NCI-H1105 treated with DMSO at 0.1 percent for 48 hours (cell line): Measurements from ENCODE around the gene STRN4.

Experiments used
- DNase-seq: peaks from one replicate; lab custom pipeline; 2025; lab: John Stamatoyannopoulos, UW

Gene STRN4

GRCh38 chr19:46725036-46725820 is 21.0 kb downstream of the STRN4 start:
- DNase-seq, result no peak

GRCh38 chr19:46724468-46724867 is 21.8 kb downstream of the STRN4 start:
- DNase-seq, result no peak

DNA sequence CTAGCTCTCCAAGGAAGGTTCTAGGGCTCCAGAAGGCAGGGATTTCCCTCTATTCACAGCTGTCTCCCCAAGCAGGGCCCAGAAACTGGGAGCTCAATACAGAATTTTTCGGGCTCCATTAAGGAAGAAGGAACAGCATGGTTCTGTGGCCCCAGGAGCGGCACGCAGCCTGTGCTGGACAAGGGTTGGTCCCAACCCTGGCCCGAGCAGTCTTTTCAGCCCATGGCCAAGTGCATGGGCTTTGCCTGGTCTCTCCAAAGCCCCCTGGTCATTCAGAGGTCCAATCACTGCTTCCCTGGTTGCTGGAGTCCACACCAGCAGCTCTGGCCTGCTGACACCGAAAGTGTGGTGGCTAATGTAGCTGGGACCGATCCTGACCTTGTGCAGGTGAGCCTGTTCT is 22.8 kb downstream of the STRN4 start:
- DNase-seq, result no peak

DNA sequence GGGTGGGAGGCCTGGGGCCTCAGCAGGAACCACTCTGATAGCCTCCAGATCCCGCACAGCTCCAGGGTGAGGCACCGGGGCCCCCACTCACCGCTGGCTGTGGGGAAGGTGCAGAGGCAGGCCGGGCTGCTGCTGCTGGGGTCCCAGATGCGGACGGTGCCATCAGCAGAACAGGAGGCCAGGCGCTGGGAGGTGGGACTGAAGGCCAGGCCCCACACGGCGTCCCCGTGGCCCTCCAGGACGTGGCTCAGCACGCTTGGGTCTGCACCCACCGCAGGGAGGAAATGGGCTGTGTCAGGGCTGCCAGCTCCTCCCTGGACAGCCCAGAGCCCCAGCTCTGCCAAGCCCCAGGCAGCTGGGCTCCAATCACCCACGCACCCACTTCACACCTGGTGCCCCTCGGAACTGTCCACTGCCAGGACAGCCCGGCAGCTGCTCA is 23.2 kb downstream of the STRN4 start:
- DNase-seq, result no peak

DNA sequence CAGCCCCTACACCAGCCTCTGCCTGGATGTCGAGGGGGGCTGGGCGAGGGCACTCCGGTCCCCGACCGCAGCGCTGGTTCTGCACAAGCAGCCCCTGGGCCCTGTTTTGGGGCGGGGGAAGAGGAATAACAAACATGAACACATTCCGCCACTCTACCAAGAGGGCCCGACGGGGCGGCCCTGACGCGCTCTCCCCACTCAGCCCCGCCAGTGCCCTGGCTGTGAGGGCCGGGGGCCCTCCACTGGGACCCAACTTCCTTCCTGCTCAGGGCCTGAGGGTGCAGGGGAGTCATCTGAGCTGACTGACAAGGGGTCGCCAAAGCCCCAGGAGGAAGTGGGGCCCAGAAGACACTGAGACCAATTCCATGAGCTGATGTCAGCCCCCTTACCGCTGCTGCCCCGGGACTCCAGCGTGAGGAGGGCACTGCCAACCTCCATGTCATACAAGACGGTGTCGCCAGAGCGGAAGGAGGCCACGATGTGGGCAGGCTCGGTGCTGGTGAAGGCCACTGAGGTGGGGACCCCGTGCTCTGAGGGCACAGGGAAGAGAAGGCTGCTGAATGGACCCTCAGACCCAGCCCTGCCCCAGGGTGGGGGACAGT is 23.7 kb downstream of the STRN4 start:
- DNase-seq, result no peak

- DNase-seq, result no peak
Observed at GRCh38 chr19:46722004-46722380, 24.3 kb downstream of the STRN4 start.

DNA sequence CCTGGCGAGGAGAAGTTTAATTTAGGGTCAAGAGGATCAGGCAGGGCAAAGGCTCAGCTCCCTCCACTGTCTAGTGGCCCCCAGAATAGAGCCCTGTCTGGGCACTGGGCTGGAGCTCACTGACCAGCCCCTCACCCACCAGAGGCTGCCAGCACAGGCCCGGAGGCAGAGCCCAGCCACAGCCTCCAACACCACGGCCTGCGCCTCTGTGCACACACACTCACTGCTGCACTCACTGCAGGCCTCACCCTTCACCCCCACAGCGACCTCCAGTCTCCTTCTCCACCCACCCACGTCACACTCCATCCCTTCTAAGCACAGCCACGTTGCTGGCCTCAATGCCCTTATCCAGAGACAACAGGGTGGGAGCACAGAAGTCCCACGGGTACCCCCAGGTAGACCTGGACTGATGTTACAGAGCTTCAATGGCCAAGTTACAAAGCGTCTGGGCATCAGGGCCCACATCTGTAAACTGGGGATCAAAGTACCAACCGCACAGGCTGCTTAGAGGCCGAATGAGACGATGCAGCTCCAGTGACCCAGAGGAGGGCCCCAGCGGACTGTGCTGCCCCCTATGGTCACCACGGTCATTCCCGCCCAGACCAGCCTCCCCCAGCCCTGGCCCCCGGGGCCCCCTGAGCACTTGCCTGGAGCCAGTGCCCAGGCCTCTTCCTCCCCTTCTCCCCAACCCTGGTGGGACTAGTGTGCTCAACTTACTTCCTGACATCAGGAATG is 24.8 kb downstream of the STRN4 start:
- DNase-seq, result no peak

DNA sequence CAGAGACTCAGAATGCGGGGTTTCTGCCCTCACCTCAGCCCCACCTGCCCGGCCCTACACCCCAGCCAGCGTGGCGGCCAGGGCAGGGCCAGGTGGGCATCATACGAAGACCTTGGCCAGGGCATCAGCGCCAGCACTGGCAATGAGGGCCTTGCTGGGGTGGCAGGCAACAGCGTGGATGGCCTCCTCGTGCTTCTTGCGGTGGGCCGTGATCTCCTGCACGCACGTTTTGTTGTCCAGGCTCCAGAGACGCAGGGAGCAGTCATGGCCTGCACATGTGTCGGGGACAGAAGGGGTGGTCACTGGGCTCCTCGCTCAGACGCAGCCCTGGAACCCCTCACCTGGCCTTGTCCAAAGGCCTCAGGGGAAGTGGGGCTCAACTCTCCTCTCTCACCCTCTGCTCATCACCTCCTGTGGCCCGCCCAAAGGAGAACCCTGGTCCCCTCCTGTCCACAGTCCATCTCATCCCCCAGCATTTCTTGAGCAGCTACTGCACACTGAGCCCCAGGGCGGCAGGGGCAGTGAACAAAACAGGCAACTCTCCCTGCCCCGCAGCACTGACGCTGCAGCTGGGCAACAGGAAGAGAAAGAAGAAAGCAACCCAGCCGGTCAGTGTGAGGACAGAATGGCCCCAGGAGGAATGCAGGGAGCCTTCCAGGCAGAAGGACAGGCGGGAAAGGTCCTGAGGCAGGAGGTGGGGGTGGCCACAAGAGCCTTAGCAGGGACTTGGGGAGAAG is 25.6 kb downstream of the STRN4 start:
- no peak for DNase-seq

GRCh38 chr19:46719629-46720502 is 26.4 kb downstream of the STRN4 start:
- DNase-seq, result no peak

GRCh38 chr19:46718934-46719622 is 27.2 kb downstream of the STRN4 start:
- DNase-seq, result no peak

DNA sequence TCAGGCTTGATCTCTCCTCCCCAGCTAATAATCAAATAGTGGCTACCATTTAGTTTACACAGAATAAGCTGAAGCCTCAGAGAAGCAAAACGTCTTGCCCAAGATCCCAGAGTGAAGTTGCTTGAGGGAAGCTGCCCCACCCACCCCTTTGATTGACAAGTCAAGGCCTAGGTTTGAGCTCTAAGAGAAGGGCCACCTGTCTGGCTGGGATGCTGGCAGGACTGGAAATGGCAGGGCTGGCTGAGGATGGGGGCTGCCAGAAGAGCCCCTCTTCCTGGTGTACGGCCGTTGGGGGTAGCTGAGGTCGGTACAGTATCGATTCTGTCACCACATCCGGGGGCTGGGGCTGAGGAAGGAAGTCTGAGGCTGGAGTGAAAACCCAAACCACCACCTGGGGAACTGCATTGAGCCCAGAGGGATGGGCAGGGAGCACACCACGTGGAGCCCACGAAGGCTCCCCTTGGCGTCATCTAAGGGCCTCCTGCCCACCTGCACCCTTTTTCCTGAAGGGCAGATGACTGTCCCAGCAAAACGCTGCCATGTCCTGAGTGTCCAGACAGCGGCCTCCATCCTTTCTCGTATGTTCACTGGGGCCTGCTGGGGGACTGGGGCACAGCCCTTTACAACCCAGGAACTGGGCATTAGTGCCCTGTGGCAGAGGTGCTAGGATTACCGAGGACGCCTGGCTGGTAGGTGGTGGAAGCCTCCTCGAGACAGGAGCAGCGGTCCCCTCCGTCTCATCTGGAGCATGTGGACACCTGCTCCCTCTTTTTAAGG is 27.9 kb downstream of the STRN4 start:
- peak; percentile 11 for DNase-seq

DNA sequence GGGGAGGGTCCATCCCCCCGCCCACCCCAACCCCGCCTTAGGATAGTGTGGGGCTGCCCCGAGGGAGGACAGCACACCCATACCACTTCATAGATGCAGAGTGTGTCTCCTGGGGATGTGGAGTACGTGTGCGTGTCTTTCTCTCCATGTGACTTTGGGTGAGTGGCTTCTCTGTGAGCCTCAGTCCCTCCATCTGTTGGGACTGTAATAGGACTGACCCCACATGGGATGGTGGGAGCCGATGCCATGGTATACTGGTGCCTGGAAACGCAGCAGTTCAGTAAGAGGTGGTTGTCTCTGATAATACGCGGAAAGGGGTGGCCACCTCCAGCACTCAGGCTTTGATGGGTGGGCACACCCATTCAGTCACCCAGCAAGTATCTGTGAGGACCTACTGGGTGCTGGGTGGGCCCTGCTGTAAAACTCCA is 28.5 kb downstream of the STRN4 start:
- no peak for DNase-seq

DNA sequence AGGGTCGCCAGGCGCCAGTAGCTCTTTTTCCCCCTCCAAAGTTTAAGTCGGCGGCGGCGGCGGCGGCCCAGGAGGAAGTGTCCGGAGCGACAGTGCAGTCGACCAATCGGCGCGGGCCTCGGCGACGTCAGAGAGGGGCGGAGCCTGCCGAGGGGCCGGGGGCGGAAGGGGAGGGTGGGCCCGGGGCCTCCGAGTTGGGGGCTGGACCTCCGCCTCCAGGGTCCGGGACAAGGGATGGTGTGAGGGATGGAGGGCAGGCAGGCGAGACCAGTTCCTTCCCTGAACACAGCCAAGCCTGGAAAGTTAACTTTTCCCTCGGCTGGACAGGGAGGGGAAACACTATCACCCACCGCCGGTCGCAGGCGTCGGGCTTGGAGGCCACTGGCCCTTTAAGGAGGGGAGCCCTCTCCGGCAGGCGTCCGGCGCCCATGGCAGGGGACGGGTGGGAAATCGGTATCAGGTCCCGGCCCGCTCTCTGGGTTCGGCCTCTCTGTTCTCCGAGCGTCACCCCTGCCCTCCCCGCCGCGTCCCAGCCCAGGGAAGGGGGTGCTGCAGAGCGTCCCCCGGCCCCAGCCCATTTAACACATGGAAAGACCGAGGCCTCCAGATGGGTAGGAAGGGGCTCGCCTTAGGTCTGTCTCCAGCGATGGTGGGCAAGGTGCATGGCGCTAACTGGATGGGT is 29.1 kb downstream of the STRN4 start, which contains the start of gene PRKD2:
PRKD2 (minus strand) TSS at position 81 of the 682 bp plus-strand sequence. CDS start 744 bp downstream, outside the sequence.
- DNase-seq, result peak; percentile 66

GRCh38 chr19:46716672-46717033 is 29.6 kb downstream of the STRN4 start:
- no peak for DNase-seq

- no peak for DNase-seq
Observed at GRCh38 chr19:46715975-46716671, 30.1 kb downstream of the STRN4 start.

- no peak for DNase-seq
Observed at GRCh38 chr19:46715620-46715974, 30.7 kb downstream of the STRN4 start.

DNA sequence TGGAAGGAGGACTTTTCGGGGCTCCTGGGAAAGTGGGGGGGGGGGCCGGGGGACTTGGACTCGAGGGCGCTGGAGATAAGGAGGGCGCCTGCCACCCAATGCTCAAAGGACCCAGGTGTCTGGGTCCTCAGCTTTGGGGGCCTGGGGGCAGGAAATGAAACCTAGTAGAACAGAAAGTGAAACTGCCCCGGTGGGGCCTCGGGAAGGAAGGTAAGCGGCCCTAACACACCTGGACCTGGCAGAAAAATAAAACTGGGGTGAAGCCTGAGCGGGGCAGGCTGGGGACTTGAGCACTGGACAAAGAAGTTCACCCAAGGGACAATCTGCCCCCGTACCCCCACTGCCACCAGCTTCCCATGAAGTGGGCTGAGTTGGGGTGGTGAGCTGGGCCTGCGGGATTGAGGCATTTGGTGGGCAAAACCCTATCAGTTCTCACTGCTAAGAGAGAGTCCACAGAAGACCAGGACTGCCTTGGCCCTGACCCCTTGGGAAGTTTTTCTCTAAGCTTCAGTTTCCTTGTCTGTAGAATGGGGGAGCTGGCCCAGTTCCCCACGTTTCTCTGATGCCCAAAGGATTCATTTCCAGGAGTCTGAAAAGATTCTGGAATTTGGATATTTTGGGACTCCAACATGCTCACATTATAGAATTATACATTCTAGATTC is 31.7 kb downstream of the STRN4 start:
- no peak for DNase-seq

DNA sequence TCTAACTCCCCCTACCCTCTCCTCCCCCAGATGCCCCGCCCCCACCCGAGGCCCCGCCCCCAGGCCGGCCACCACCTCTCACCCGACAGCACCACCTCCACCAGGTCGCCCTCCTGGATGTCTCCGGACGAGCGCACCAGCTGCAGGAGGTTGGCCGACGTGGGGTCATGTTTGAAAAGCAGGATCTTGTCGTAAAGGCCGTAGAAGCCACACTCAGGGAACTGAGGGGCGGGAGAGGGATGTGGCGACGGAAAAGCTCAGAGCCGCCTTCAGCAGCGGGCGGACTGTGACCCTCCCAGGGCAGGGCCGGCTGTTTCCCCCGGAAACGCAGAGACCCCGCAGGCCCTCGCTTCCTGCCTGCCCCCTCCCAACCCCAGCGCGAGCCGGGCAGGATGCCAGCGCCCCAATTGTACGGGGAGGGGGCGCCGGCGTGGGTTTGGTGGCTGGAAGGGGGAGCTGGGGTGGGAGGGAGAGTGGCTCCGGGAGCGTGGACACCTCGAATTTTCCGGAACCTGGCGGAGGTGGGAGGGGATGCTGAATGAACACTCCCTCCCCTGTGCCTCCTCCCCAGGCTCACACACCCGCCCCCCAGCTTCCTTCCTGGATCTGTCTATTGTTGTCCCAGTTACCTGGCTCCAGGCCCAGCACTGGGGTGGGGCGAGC is 32.3 kb downstream of the STRN4 start:
- DNase-seq, result peak; percentile 85
